IMR-90 (cell line): ENCODE results near the gene CNOT10. TPM values are rescaled to one million over a fixed set of nuclear protein-coding genes. Genes with fewer than 3 reads are reported as not detected.

Experiments
- ATAC-seq: fragments of 200-7000 bp; cut with Tn5 transposase; 2 replicates; pipeline ENCODE4 v1.9.1; 2020; ENCODE audit warnings: low read depth, mild to moderate bottlenecking, moderate library complexity
- BruUV-seq: library from RNA; stranded (reverse); fragments of 400-500 nt; replicated peaks from 2 replicates; lab custom pipeline; 2021; lab: Mats Ljungman, UMichigan
- CTCF ChIA-PET: fragments of 300-600 bp; formaldehyde crosslinking; extraction: SDS; loops from one replicate; lab custom pipeline; 2021; ENCODE audit warnings: antibody characterized with exemption; lab: Yijun Ruan, JAX
- POLR2A ChIA-PET: fragments of 300-600 bp; sonication (Branson Sonifier 250); formaldehyde crosslinking; loops from one replicate; lab custom pipeline; 2022; ENCODE audit warnings: antibody characterized with exemption; ENCODE audit not compliant: unreplicated experiment; lab: Charles Lee
- DNase-seq: peaks from one replicate; pipeline ENCODE4 v3.0.0; 2013
- H2AFZ ChIP-seq: replicated peaks from 2 replicates; pipeline ENCODE3; 2013; ENCODE audit warnings: low read length, mild to moderate bottlenecking; ENCODE audit not compliant: poor library complexity
- H2AK5ac ChIP-seq: 2 replicates; pipeline ENCODE4 v1.6.1; 2013; ENCODE audit warnings: low read depth, low read length, inconsistent platforms
- H2AK9ac ChIP-seq: replicated peaks from 2 replicates; pipeline ENCODE3; 2013; ENCODE audit warnings: mild to moderate bottlenecking, low read depth, low read length, moderate library complexity; ENCODE audit not compliant: poor library complexity
- H2BK120ac ChIP-seq: 2 replicates; pipeline ENCODE4 v1.6.1; 2013; ENCODE audit warnings: low read depth, low read length, inconsistent platforms
- H2BK15ac ChIP-seq: 3 replicates; pipeline ENCODE4 v1.6.1; 2013; ENCODE audit warnings: low read depth, low read length, inconsistent platforms
- H2BK20ac ChIP-seq: 2 replicates; pipeline ENCODE4 v1.6.1; 2013; ENCODE audit warnings: low read depth, mild to moderate bottlenecking, inconsistent platforms, low read length, moderate library complexity
- H2BK5ac ChIP-seq: 2 replicates; pipeline ENCODE4 v1.6.1; 2013; ENCODE audit warnings: mild to moderate bottlenecking, low read depth, low read length, inconsistent platforms; ENCODE audit not compliant: poor library complexity, severe bottlenecking
- H3K14ac ChIP-seq: replicated peaks from 2 replicates; pipeline ENCODE4 v1.6.1; 2013; ENCODE audit warnings: low read depth, low read length, inconsistent platforms
- H3K18ac ChIP-seq: 2 replicates; pipeline ENCODE4 v1.6.1; 2013; ENCODE audit warnings: low read depth, low read length, control low read depth
- H3K23ac ChIP-seq: 2 replicates; pipeline ENCODE4 v1.6.1; 2013; ENCODE audit warnings: low read depth, low read length, inconsistent platforms
- H3K27ac ChIP-seq: 2 replicates; pipeline ENCODE4 v1.5.1; 2013; ENCODE audit warnings: mild to moderate bottlenecking, control low read depth, low read length; ENCODE audit not compliant: insufficient read depth
- H3K27me3 ChIP-seq: 2 replicates; pipeline ENCODE4 v1.6.1; 2013; ENCODE audit warnings: low read length; ENCODE audit not compliant: control insufficient read depth, insufficient read depth
- H3K36me3 ChIP-seq: 2 replicates; pipeline ENCODE4 v1.6.1; 2013; ENCODE audit warnings: low read length, mixed read lengths; ENCODE audit not compliant: control insufficient read depth, insufficient read depth
- H3K4ac ChIP-seq: 2 replicates; pipeline ENCODE4 v1.6.1; 2013; ENCODE audit warnings: low read depth, low read length, inconsistent platforms
- H3K4me1 ChIP-seq: 2 replicates; pipeline ENCODE4 v1.6.1; 2013; ENCODE audit warnings: low read length, mixed read lengths; ENCODE audit not compliant: control insufficient read depth, insufficient read depth
- H3K4me2 ChIP-seq: 2 replicates; pipeline ENCODE4 v1.6.1; 2013; ENCODE audit warnings: low read depth, mild to moderate bottlenecking, control low read depth, low read length, moderate library complexity
- H3K4me3 ChIP-seq: 2 replicates; pipeline ENCODE4 v1.5.1; 2013; ENCODE audit warnings: low read depth, mild to moderate bottlenecking, control low read depth, low read length, moderate library complexity; ENCODE audit not compliant: insufficient read depth
- H3K56ac ChIP-seq: 2 replicates; pipeline ENCODE4 v1.6.1; 2013; ENCODE audit warnings: low read length, inconsistent platforms; ENCODE audit not compliant: insufficient read depth; ENCODE audit errors: extremely low read depth
- H3K79me1 ChIP-seq, 2 experiments: 2 replicates each; pipeline ENCODE4 v1.6.1; 2013; ENCODE audit warnings: low read length in 2 of 2, inconsistent platforms in 1 of 2, low read depth in 1 of 2
- H3K9ac ChIP-seq: 2 replicates; pipeline ENCODE4 v1.6.1; 2013; ENCODE audit warnings: low read depth, low read length, control low read depth
- H3K9me1 ChIP-seq: 2 replicates; pipeline ENCODE4 v1.6.1; 2013; ENCODE audit warnings: low read length, inconsistent platforms; ENCODE audit not compliant: insufficient read depth
- H3K9me3 ChIP-seq: 2 replicates; pipeline ENCODE4 v1.6.1; 2013; ENCODE audit warnings: low read length; ENCODE audit not compliant: control insufficient read depth, insufficient read depth
- H4K20me1 ChIP-seq: 2 replicates; pipeline ENCODE4 v1.6.1; 2013; ENCODE audit warnings: low read length, inconsistent platforms; ENCODE audit not compliant: insufficient read depth
- H4K5ac ChIP-seq: 2 replicates; pipeline ENCODE4 v1.6.1; 2013; ENCODE audit warnings: mild to moderate bottlenecking, low read depth, low read length, control low read depth
- H4K8ac ChIP-seq, 2 experiments: 2 replicates each; pipeline ENCODE4 v1.6.1; 2013; ENCODE audit warnings: low read depth in 2 of 2, low read length in 2 of 2, control low read depth in 1 of 2, inconsistent platforms in 1 of 2
- H4K91ac ChIP-seq: 2 replicates; pipeline ENCODE4 v1.6.1; 2013; ENCODE audit warnings: low read depth, low read length, inconsistent platforms; ENCODE audit not compliant: insufficient read depth
- CHD1 ChIP-seq: IDR thresholded peaks from 2 replicates; pipeline ENCODE4 v1.6.1; 2012; ENCODE audit warnings: low read depth, low read length, improper control_type of control experiment
- ELK1 ChIP-seq: fragments of 150-350 bp; IDR thresholded peaks from 2 replicates; pipeline ENCODE4 v1.6.1; 2016; ENCODE audit warnings: low read depth, mild to moderate bottlenecking, low read length, moderate library complexity, borderline replicate concordance
- FOS ChIP-seq: fragments of 150-350 bp; IDR thresholded peaks from 2 replicates; pipeline ENCODE4 v1.6.1; 2016; ENCODE audit warnings: low read depth, low read length
- MXI1 ChIP-seq: IDR thresholded peaks from 2 replicates; pipeline ENCODE4 v1.6.1; 2012; ENCODE audit warnings: low read depth, mild to moderate bottlenecking, low read length, moderate library complexity, borderline replicate concordance
- NFE2L2 ChIP-seq: fragments of 150-350 bp; IDR thresholded peaks from 2 replicates; pipeline ENCODE4 v1.6.1; 2016; ENCODE audit warnings: low read depth, mild to moderate bottlenecking, low read length
- POLR2A ChIP-seq: IDR thresholded peaks from 2 replicates; pipeline ENCODE4 v1.6.1; 2012; ENCODE audit warnings: mild to moderate bottlenecking, low read depth, low read length
- RFX5 ChIP-seq: IDR thresholded peaks from 2 replicates; pipeline ENCODE4 v1.8.0; 2012; ENCODE audit warnings: low read depth, mild to moderate bottlenecking, low read length, moderate library complexity
- SMC3 ChIP-seq: fragments of 150-350 bp; IDR thresholded peaks from 2 replicates; pipeline ENCODE4 v1.6.1; 2016; ENCODE audit warnings: low read depth, mild to moderate bottlenecking, antibody characterized with exemption, low read length, moderate library complexity
- WGBS, 2 experiments: methylation state at CpG; one replicate each; pipeline versions ENCODE4 v1.1.5 to v1.1.7; 2013; ENCODE audit warnings: missing lambda C conversion rate in 2 of 2; ENCODE audit not compliant: insufficient read length in 1 of 2; ENCODE audit errors: extremely low coverage in 2 of 2; 5-methylcytosine and 5-hydroxymethylcytosine counted together
- dilution Hi-C: fragments of 300-500 bp; cut with HindIII; formaldehyde crosslinking; loops from one replicate; pipeline ENCODE4 v1.14.3; 2018; ENCODE audit warnings: low sequenced_read_pairs; ENCODE audit not compliant: unreplicated experiment
- in situ Hi-C: fragments of 300-500 bp; cut with MboI; formaldehyde crosslinking; loops from 3 replicates; pipeline ENCODE4 v1.14.3; 2019; ENCODE audit warnings: low sequenced_read_pairs, inconsistent platforms, mixed read lengths
- intact Hi-C: fragments of 100-400 bp; cut with micrococcal nuclease; formaldehyde crosslinking; loops from 2 replicates; pipeline ENCODE4 v1.10.0; 2022
- polyA plus RNA-seq, 3 experiments: library from polyadenylated mRNA; depleted of rRNA; stranded (reverse); fragments of >200 nt; gene quantifications; 2 replicates each; pipeline ENCODE4 v1.2.3, GENCODE V29; 2012; ENCODE audit warnings: low replicate concordance in 1 of 3
- total RNA-seq: library from RNA; depleted of rRNA; stranded (reverse); fragments of >200 nt; gene quantifications from 2 replicates; pipeline ENCODE4 v1.2.3, GENCODE V29; 2012

Gene CNOT10
- total and polyA plus RNA-seq, 2 of the 4 experiments (the other 2 are of a cell fraction), result 15.8 to 20.4 TPM

- dilution Hi-C loops (no loop called here), in situ Hi-C loops (no loop called here), intact Hi-C loops (no loop called here)
- H3K9me1 ChIP-seq, result peaks cover 4% of the 10 kb centered on the region; the same call in 1 of the 2 replicates
- no peak overlapping the region for H4K91ac ChIP-seq
- no peak overlapping the region for H3K4me3 ChIP-seq
- no TSS peak for BruUV-seq
- H3K23ac ChIP-seq, result no peak overlapping the region
- peaks cover 3% of the 10 kb centered on the region; the same call in 1 of the 2 replicates for H3K36me3 ChIP-seq
- no peak overlapping the region for H2BK5ac ChIP-seq
- H3K9me3 ChIP-seq, result no peaks in the 10 kb centered on the region
- H2AK5ac ChIP-seq, result no peak overlapping the region
- no CpG with 5 or more reads among the region's 2 CpGs for WGBS, 2 experiments
- H4K8ac ChIP-seq, result no peak overlapping the region
- H3K27ac ChIP-seq, result no peak overlapping the region
- H2BK120ac ChIP-seq, result no peak overlapping the region
- TF ChIP-seq RFX5 (no peak), SMC3 (no peak), NFE2L2 (no peak), POLR2A (no peak), FOS (no peak), MXI1 (no peak), ELK1 (no peak), CHD1 (no peak)
- no peak overlapping the region for H3K4me2 ChIP-seq
- H2AK9ac ChIP-seq, result no peak overlapping the region
- DNase-seq (no peak), ATAC-seq (no peak)
- H2AFZ ChIP-seq, result no peak overlapping the region
- no peak overlapping the region for H3K9ac ChIP-seq
- no peaks in the 10 kb centered on the region for H3K4me1 ChIP-seq
- CTCF ChIA-PET, result interaction anchor here (0.7 kb wide), 1 partner anchor 298 kb away, joined by 3 read pairs; no protein-coding TSS in a partner anchor
- no peak overlapping the region for H3K4ac ChIP-seq
- H3K56ac ChIP-seq, result no peak overlapping the region
- no peak overlapping the region for H3K18ac ChIP-seq
- no peak overlapping the region for H2BK15ac ChIP-seq
- H4K20me1 ChIP-seq, result 0 out of 2 replicates have a peak, but pooled peaks cover 5% of the 10 kb centered on the region
- no peaks in the 10 kb centered on the region for H3K27me3 ChIP-seq
- H4K5ac ChIP-seq, result no peak overlapping the region
- peaks cover 24 to 35% of the 10 kb centered on the region in 2 experiments; a peak in 3 of 4 replicates for H3K79me1 ChIP-seq
- POLR2A ChIA-PET, result no interaction called here
- no peak overlapping the region for H3K14ac ChIP-seq
- H2BK20ac ChIP-seq, result no peak overlapping the region
Measured at GRCh38 chr3:32698506-32698905, 13.5 kb downstream of the CNOT10 start.
